HepG2 (cell line): ENCODE results near the gene TMEM258. TPM values are rescaled to one million over a fixed set of nuclear protein-coding genes. Genes with fewer than 3 reads are reported as not detected.
A peak's percentile ranks its signal among the peaks of the same experiment; 100 is the strongest.

Source experiments
- AGO2 ChIP-seq: fragments of 200-400 bp; formaldehyde crosslinking; optimal IDR thresholded peaks from 2 replicates; pipeline ENCODE3; 2017; ENCODE audit warnings: mild to moderate bottlenecking, low read depth, low read length, moderate library complexity
- BCL3 ChIP-seq: sonication (generic); formaldehyde crosslinking; IDR thresholded peaks from 2 replicates; pipeline ENCODE4 v1.5.1; 2020; ENCODE audit warnings: mild to moderate bottlenecking, missing genetic modification reagents, moderate library complexity
- GZF1 ChIP-seq: sonication (generic); formaldehyde crosslinking; IDR thresholded peaks from 2 replicates; pipeline ENCODE4 v1.5.1; 2020; ENCODE audit warnings: mild to moderate bottlenecking, missing genetic modification reagents
- LRRFIP1 ChIP-seq: sonication (generic); formaldehyde crosslinking; conservative IDR thresholded peaks from 2 replicates; pipeline ENCODE4 v1.4.0; 2020; ENCODE audit warnings: missing genetic modification reagents
- NCOA1 ChIP-seq: sonication (generic); formaldehyde crosslinking; IDR thresholded peaks from 2 replicates; pipeline ENCODE4 v1.9.0; 2021; ENCODE audit warnings: missing genetic modification reagents
- NFRKB ChIP-seq: fragments of 450-650 bp; IDR thresholded peaks from 2 replicates; pipeline ENCODE4 v1.6.1; 2017
- SNAPC4 ChIP-seq: sonication (generic); formaldehyde crosslinking; IDR thresholded peaks from 2 replicates; pipeline ENCODE4 v1.4.0; 2020; ENCODE audit warnings: mild to moderate bottlenecking, missing genetic modification reagents
- SP140L ChIP-seq: sonication (generic); formaldehyde crosslinking; IDR thresholded peaks from 2 replicates; pipeline ENCODE4 v1.4.0; 2020; ENCODE audit warnings: missing genetic modification reagents, borderline replicate concordance
- ZBTB3 ChIP-seq: sonication (generic); formaldehyde crosslinking; IDR thresholded peaks from 2 replicates; pipeline ENCODE4 v1.4.0; 2020; ENCODE audit warnings: low read depth, mild to moderate bottlenecking, moderate library complexity, missing genetic modification reagents, borderline replicate concordance
- ZBTB39 ChIP-seq: sonication (generic); formaldehyde crosslinking; IDR thresholded peaks from 2 replicates; pipeline ENCODE4 v1.5.0; 2020; ENCODE audit warnings: missing genetic modification reagents
- ZNF343 ChIP-seq: sonication (generic); formaldehyde crosslinking; IDR thresholded peaks from 2 replicates; pipeline ENCODE4 v1.4.0; 2020; ENCODE audit warnings: mild to moderate bottlenecking, missing genetic modification reagents
- ZNF691 ChIP-seq: sonication (generic); formaldehyde crosslinking; IDR thresholded peaks from 2 replicates; pipeline ENCODE4 v1.4.0; 2020; ENCODE audit warnings: missing genetic modification reagents, low read depth, mild to moderate bottlenecking, borderline replicate concordance
- ZNF761 ChIP-seq: sonication (generic); formaldehyde crosslinking; conservative IDR thresholded peaks from 2 replicates; pipeline ENCODE4 v1.4.0; 2020; ENCODE audit warnings: mild to moderate bottlenecking, missing genetic modification reagents
- ZSCAN5A ChIP-seq: sonication (generic); formaldehyde crosslinking; IDR thresholded peaks from 2 replicates; pipeline ENCODE4 v1.8.0; 2022; ENCODE audit warnings: mild to moderate bottlenecking, missing genetic modification reagents, borderline replicate concordance
- polyA plus RNA-seq, 8 experiments: library from polyadenylated mRNA; depleted of rRNA in 3 of 8; stranded (reverse) in 7 of 8; unstranded in 1 of 8; fragments of >200 nt; fragmentation: Illumina TruSeq in 4 of 8; extraction: Trizol in 4 of 8; gene quantifications; 2 replicates each; pipeline versions ENCODE4 v1.2.1 to v1.2.3, GENCODE V29; 2011 to 2016; ENCODE audit warnings: low read depth in 4 of 8, missing spikeins in 1 of 8, mixed read lengths in 1 of 8; ENCODE audit not compliant: insufficient read depth in 1 of 8
- total RNA-seq, 5 experiments: library from RNA; depleted of rRNA; stranded (reverse); fragments of >200 nt; fragmentation: Illumina TruSeq; extraction: Trizol; gene quantifications; 2 replicates each; pipeline ENCODE4 v1.2.3, GENCODE V29; 2016; ENCODE audit warnings: low read depth in 1 of 5

The TMEM258 gene
- total and polyA plus RNA-seq, 2 of the 13 experiments (the other 11 are each of a cell fraction or from before 2014, with no cell fraction given) = 175 to 424 TPM

GRCh38 chr11:61827571-61828378 lies 35.4 kb upstream of the TMEM258 start, which contains the start of gene FADS2 (continued):
- TF ChIP-seq ZBTB39 (CRISPR knock-in tag) (no peak), NCOA1 (CRISPR knock-in tag) (no peak; the same call in 1 of the 2 replicates), NFRKB (no peak), SP140L (CRISPR knock-in tag) (no peak), GZF1 (no peak), ZBTB3 (0 out of 2 replicates have a peak, but pooled peaks have one; percentile 47), ZNF761 (CRISPR knock-in tag) (peak; percentile 48; the same call in 1 of the 2 replicates), ZNF343 (CRISPR knock-in tag) (no peak), ZNF691 (peak; percentile 71; the same call in 1 of the 2 replicates), AGO2 (no peak), ZSCAN5A (CRISPR knock-in tag) (no peak), LRRFIP1 (CRISPR knock-in tag) (no peak), SNAPC4 (no peak), BCL3 (CRISPR knock-in tag) (peak; percentile 67; the same call in 1 of the 2 replicates)
